ENCODE results near the gene DDHD1.

DNA sequence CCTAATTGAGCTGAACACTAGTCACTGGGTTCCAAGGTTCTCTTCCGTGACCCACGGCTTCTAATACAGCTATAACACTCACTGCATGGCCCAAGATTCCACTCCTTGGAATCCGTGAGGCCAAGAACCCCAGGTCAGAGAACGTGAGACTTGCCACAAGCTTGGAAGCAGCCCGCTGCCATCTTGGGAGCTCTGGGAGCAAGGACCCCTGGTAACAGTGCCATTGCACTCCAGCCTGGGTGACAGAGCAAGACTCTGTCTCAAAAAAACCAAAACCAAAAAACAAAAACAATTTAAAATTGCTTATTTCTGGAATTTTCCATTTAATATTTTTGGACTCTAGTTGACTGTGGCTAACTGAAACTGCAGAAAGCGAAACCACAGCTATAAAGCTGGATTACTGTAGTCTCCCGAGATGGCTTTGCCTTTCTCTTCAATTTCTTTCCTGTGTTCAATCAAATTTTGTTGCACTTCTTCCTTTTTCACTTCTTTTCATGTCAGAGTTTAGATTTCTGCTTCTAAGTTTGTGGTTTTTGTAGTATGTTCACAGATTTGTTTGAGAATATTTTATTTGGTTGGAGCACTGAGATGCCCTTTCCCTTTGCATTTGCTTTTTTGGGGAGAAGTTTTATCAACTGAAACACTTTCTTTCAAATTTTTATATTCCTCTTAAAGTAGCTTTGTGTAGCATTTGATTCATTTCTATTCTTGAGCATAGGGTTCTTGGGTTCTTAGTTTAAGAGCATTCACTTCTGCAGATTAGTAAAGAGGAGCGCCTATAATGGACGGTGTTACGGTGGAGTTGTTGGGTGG, 44.6 kb downstream of the DDHD1 start:
- TF ChIP-seq, protein P1, sequence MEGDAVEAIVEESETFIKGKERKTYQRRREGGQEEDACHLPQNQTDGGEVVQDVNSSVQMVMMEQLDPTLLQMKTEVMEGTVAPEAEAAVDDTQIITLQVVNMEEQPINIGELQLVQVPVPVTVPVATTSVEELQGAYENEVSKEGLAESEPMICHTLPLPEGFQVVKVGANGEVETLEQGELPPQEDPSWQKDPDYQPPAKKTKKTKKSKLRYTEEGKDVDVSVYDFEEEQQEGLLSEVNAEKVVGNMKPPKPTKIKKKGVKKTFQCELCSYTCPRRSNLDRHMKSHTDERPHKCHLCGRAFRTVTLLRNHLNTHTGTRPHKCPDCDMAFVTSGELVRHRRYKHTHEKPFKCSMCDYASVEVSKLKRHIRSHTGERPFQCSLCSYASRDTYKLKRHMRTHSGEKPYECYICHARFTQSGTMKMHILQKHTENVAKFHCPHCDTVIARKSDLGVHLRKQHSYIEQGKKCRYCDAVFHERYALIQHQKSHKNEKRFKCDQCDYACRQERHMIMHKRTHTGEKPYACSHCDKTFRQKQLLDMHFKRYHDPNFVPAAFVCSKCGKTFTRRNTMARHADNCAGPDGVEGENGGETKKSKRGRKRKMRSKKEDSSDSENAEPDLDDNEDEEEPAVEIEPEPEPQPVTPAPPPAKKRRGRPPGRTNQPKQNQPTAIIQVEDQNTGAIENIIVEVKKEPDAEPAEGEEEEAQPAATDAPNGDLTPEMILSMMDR (IDR thresholded peaks at IDR 0.05) = no peak
- no peak for TF ChIP-seq POLR2A (IDR thresholded peaks at IDR 0.05)

All from lower leg skin (tissue), 3 donors.